GM23338 (cell line): ENCODE results near the gene TBC1D12. TPM values are rescaled to one million over a fixed set of nuclear protein-coding genes. Genes with fewer than 3 reads are reported as not detected.

Experiments
- ATAC-seq: fragments of 200-7000 bp; cut with Tn5 transposase; 3 replicates; pipeline ENCODE4 v1.9.1; 2020
- DNase-seq: peaks from one replicate; pipeline ENCODE4 v3.0.0-alpha.2; 2015; ENCODE audit warnings: low spot score
- H2AFZ ChIP-seq: fragments of 200-600 bp; sonication (generic); 2 replicates; pipeline ENCODE4 v1.8.0; 2016; ENCODE audit warnings: antibody characterized with exemption, mild to moderate bottlenecking, moderate library complexity
- H3F3A ChIP-seq: fragments of 200-600 bp; sonication (generic); replicated peaks from 2 replicates; pipeline ENCODE4 v1.8.0; 2017; ENCODE audit warnings: antibody characterized with exemption, mixed run types, low read depth
- H3K27ac ChIP-seq: fragments of 200-600 bp; sonication (generic); 2 replicates; pipeline ENCODE4 v1.6.1; 2016; ENCODE audit warnings: low read depth
- H3K27me3 ChIP-seq: fragments of 200-600 bp; sonication (generic); 2 replicates; pipeline ENCODE4 v1.8.0; 2016; ENCODE audit warnings: mild to moderate bottlenecking, mixed run types, moderate library complexity; ENCODE audit not compliant: insufficient read depth
- H3K36me3 ChIP-seq: fragments of 200-600 bp; sonication (generic); 2 replicates; pipeline ENCODE4 v1.8.0; 2016; ENCODE audit warnings: mild to moderate bottlenecking; ENCODE audit not compliant: insufficient read depth
- H3K4me1 ChIP-seq: fragments of 200-600 bp; sonication (generic); 2 replicates; pipeline ENCODE4 v1.8.0; 2016; ENCODE audit warnings: mild to moderate bottlenecking, moderate library complexity; ENCODE audit not compliant: insufficient read depth
- H3K4me2 ChIP-seq: fragments of 200-600 bp; sonication (generic); 2 replicates; pipeline ENCODE4 v1.7.1; 2017; ENCODE audit warnings: mixed run types
- H3K4me3 ChIP-seq: fragments of 200-600 bp; sonication (generic); 2 replicates; pipeline ENCODE4 v1.6.1; 2016; ENCODE audit warnings: mixed run types
- H3K79me2 ChIP-seq: fragments of 200-600 bp; sonication (generic); replicated peaks from 2 replicates; pipeline ENCODE4 v1.8.0; 2017; ENCODE audit warnings: mild to moderate bottlenecking; ENCODE audit not compliant: insufficient read depth
- H3K9me2 ChIP-seq: fragments of 200-600 bp; sonication (generic); 2 replicates; pipeline ENCODE4 v1.8.0; 2017; ENCODE audit not compliant: insufficient read depth
- H4K20me1 ChIP-seq: fragments of 200-600 bp; sonication (generic); replicated peaks from 2 replicates; pipeline ENCODE4 v1.8.0; 2017; ENCODE audit warnings: mild to moderate bottlenecking; ENCODE audit not compliant: insufficient read depth
- H3K27ac Mint-ChIP-seq: 2 replicates; pipeline ENCODE4 v1.8.0; 2020; ENCODE audit warnings: inconsistent platforms, mild to moderate bottlenecking, moderate library complexity, mixed read lengths
- H3K27me3 Mint-ChIP-seq: 3 replicates; pipeline ENCODE4 v1.8.0; 2022; ENCODE audit warnings: low read depth, mild to moderate bottlenecking, moderate library complexity, mixed read lengths, inconsistent platforms; ENCODE audit not compliant: insufficient read depth, poor library complexity
- H3K36me3 Mint-ChIP-seq: 3 replicates; pipeline ENCODE4 v1.8.0; 2021; ENCODE audit warnings: low read depth, mild to moderate bottlenecking, inconsistent platforms, moderate library complexity, mixed read lengths
- H3K4me1 Mint-ChIP-seq: 3 replicates; pipeline ENCODE4 v1.8.0; 2020; ENCODE audit warnings: mild to moderate bottlenecking, inconsistent platforms, mixed read lengths
- H3K4me3 Mint-ChIP-seq: 3 replicates; pipeline ENCODE4 v1.8.0; 2021; ENCODE audit warnings: moderate library complexity, mild to moderate bottlenecking, inconsistent platforms, mixed read lengths
- H3K9me3 Mint-ChIP-seq: 3 replicates; pipeline ENCODE4 v1.8.0; 2020; ENCODE audit warnings: moderate library complexity, mild to moderate bottlenecking, inconsistent platforms, mixed read lengths
- CREB1 ChIP-seq: fragments of 250-450 bp; sonication (Bioruptor Pico); IDR thresholded peaks from 2 replicates; pipeline ENCODE4 v1.5.0; 2020; ENCODE audit warnings: low read depth, mild to moderate bottlenecking, moderate library complexity
- CTCF ChIP-seq, 2 experiments: fragments of 200-600 bp in 1 of 2; sonication (generic) in 1 of 2; conservative IDR thresholded peaks; 2 replicates each; pipeline versions ENCODE4 v1.5.1 to v1.6.1; 2016 to 2017; ENCODE audit warnings: antibody characterized with exemption in 2 of 2, low read depth in 2 of 2, mild to moderate bottlenecking in 2 of 2, moderate library complexity in 1 of 2
- EZH2 ChIP-seq: fragments of 200-600 bp; sonication (generic); IDR thresholded peaks from one replicate; pipeline ENCODE4 v1.8.0; 2017; ENCODE audit warnings: antibody characterized with exemption, mild to moderate bottlenecking, low read depth; ENCODE audit not compliant: unreplicated experiment
- EZH2phosphoT487 ChIP-seq: fragments of 200-600 bp; sonication (generic); IDR thresholded peaks from one replicate; pipeline ENCODE4 v1.8.1; 2018; ENCODE audit warnings: antibody characterized with exemption; ENCODE audit not compliant: unreplicated experiment
- JUNB ChIP-seq: IDR thresholded peaks from one replicate; pipeline ENCODE4 v1.6.1; 2016; ENCODE audit warnings: antibody characterized with exemption; ENCODE audit not compliant: unreplicated experiment
- NANOG ChIP-seq: IDR thresholded peaks from 2 replicates; pipeline ENCODE4 v1.6.1; 2016; ENCODE audit warnings: antibody characterized with exemption, borderline replicate concordance
- POLR2AphosphoS5 ChIP-seq: IDR thresholded peaks from 2 replicates; pipeline ENCODE4 v1.6.1; 2016; ENCODE audit warnings: antibody characterized with exemption, low read depth
- STAT1 ChIP-seq: IDR thresholded peaks from one replicate; pipeline ENCODE4 v1.6.1; 2016; ENCODE audit warnings: antibody characterized with exemption; ENCODE audit not compliant: unreplicated experiment
- ZNF114 ChIP-seq: fragments of 250-450 bp; sonication (Bioruptor Pico); IDR thresholded peaks from 2 replicates; pipeline ENCODE4 v1.5.0; 2020; ENCODE audit warnings: mild to moderate bottlenecking, moderate library complexity
- ZNF331 ChIP-seq: fragments of 250-450 bp; sonication (Bioruptor Pico); IDR thresholded peaks from 2 replicates; pipeline ENCODE4 v1.5.0; 2020; ENCODE audit warnings: low read depth, mild to moderate bottlenecking, moderate library complexity
- polyA plus RNA-seq: library from polyadenylated mRNA; unstranded; fragments of >200 nt; fragmentation: Nextera tagmentation; extraction: Ambion mirVana; gene quantifications from 2 replicates; pipeline ENCODE4 v1.2.1, GENCODE V29; 2016
- total RNA-seq: library from RNA; depleted of rRNA; stranded (reverse); fragments of >200 nt; shearing (Covaris generic); gene quantifications from 2 replicates; pipeline ENCODE4 v1.2.3, GENCODE V29; 2014
- TF ChIP-seq, protein P1 (sequence below): fragments of 250-450 bp; sonication (Bioruptor Pico); IDR thresholded peaks from 2 replicates; pipeline ENCODE4 v1.5.0; 2020; ENCODE audit warnings: mild to moderate bottlenecking, moderate library complexity
- TF ChIP-seq, protein P2 (sequence below): IDR thresholded peaks from one replicate; pipeline ENCODE4 v1.6.1; 2018; ENCODE audit warnings: antibody characterized with exemption; ENCODE audit not compliant: unreplicated experiment
- TF ChIP-seq, protein P3 (sequence below): IDR thresholded peaks from 2 replicates; pipeline ENCODE4 v1.6.1; 2016; ENCODE audit warnings: antibody characterized with exemption

The TBC1D12 gene
- total and polyA plus RNA-seq, 2 experiments from 2014 or later, result 2.3 to 3.6 TPM

DNA sequence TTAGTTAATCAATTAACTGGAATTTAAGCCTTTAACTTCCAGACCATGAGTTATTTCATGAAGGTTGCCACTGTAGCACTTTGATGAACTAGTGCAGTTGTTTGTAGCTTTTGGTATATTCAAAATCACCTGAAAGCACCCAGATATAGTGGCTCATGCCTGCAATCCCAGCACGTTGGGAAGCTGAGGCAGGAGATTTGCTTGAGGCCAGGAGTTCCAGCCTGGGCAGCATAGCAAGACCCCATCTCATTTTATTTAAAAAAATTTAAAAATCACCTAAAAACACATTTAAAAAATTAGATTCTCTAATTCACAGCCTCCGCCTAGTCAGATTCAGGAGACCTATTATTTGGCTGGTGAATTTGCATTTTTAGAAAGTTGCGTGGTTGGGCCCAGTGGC lies 9.0 kb downstream of the TBC1D12 start (continued):
- TF ChIP-seq, protein P1, sequence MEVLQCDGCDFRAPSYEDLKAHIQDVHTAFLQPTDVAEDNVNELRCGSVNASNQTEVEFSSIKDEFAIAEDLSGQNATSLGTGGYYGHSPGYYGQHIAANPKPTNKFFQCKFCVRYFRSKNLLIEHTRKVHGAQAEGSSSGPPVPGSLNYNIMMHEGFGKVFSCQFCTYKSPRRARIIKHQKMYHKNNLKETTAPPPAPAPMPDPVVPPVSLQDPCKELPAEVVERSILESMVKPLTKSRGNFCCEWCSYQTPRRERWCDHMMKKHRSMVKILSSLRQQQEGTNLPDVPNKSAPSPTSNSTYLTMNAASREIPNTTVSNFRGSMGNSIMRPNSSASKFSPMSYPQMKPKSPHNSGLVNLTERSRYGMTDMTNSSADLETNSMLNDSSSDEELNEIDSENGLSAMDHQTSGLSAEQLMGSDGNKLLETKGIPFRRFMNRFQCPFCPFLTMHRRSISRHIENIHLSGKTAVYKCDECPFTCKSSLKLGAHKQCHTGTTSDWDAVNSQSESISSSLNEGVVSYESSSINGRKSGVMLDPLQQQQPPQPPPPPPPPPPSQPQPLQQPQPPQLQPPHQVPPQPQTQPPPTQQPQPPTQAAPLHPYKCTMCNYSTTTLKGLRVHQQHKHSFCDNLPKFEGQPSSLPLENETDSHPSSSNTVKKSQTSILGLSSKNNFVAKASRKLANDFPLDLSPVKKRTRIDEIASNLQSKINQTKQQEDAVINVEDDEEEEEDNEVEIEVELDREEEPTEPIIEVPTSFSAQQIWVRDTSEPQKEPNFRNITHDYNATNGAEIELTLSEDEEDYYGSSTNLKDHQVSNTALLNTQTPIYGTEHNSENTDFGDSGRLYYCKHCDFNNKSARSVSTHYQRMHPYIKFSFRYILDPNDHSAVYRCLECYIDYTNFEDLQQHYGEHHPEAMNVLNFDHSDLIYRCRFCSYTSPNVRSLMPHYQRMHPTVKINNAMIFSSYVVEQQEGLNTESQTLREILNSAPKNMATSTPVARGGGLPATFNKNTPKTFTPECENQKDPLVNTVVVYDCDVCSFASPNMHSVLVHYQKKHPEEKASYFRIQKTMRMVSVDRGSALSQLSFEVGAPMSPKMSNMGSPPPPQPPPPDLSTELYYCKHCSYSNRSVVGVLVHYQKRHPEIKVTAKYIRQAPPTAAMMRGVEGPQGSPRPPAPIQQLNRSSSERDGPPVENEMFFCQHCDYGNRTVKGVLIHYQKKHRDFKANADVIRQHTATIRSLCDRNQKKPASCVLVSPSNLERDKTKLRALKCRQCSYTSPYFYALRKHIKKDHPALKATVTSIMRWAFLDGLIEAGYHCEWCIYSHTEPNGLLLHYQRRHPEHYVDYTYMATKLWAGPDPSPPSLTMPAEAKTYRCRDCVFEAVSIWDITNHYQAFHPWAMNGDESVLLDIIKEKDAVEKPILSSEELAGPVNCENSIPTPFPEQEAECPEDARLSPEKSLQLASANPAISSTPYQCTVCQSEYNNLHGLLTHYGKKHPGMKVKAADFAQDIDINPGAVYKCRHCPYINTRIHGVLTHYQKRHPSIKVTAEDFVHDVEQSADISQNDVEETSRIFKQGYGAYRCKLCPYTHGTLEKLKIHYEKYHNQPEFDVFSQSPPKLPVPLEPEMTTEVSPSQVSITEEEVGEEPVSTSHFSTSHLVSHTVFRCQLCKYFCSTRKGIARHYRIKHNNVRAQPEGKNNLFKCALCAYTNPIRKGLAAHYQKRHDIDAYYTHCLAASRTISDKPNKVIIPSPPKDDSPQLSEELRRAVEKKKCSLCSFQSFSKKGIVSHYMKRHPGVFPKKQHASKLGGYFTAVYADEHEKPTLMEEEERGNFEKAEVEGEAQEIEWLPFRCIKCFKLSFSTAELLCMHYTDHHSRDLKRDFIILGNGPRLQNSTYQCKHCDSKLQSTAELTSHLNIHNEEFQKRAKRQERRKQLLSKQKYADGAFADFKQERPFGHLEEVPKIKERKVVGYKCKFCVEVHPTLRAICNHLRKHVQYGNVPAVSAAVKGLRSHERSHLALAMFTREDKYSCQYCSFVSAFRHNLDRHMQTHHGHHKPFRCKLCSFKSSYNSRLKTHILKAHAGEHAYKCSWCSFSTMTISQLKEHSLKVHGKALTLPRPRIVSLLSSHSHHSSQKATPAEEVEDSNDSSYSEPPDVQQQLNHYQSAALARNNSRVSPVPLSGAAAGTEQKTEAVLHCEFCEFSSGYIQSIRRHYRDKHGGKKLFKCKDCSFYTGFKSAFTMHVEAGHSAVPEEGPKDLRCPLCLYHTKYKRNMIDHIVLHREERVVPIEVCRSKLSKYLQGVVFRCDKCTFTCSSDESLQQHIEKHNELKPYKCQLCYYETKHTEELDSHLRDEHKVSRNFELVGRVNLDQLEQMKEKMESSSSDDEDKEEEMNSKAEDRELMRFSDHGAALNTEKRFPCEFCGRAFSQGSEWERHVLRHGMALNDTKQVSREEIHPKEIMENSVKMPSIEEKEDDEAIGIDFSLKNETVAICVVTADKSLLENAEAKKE (CRISPR knock-in tag), result no peak
- TF ChIP-seq CREB1 (CRISPR knock-in tag), result no peak
- TF ChIP-seq EZH2, result no peak
- no peak for TF ChIP-seq NANOG
- no peak for TF ChIP-seq EZH2phosphoT487

DNA sequence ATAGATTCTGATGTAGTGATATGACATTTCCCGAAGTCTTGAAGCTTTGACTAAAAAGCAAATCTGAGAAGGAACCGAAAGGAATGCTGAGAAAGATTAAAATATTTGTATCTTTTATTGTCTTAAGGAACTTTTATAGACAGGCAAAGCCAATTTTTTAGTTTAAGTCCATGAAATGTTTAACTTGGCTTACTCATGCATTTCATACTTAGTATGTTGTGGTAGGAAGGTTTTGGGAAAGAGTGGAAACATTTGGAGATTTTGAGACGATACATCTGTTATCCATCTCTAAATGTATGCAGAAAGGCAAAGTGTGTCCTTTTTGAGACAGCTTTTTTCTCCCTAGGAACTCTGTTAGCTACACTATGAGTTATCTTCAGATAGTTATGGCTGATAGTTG lies 10.1 kb downstream of the TBC1D12 start:
- Histone ChIP-seq H4K20me1 (no peaks in the 10 kb centered on the region), H2AFZ (no peak overlapping the region), H3K27ac (no peak overlapping the region), H3K4me2 (no peak overlapping the region), H3K36me3 (no peaks in the 10 kb centered on the region), H3K79me2 (no peaks in the 10 kb centered on the region), H3F3A (no peaks in the 10 kb centered on the region), H3K27me3 (no peaks in the 10 kb centered on the region), H3K9me2 (no peaks in the 10 kb centered on the region), H3K4me1 (no peaks in the 10 kb centered on the region), H3K4me3 (no peak overlapping the region)
- no peaks in the 10 kb centered on the region for H3K27me3 Mint-ChIP-seq
- no peak for ATAC-seq
- H3K4me1 Mint-ChIP-seq, result peaks cover 3% of the 10 kb centered on the region; the same call in 1 of the 3 replicates
- H3K9me3 Mint-ChIP-seq, result no peaks in the 10 kb centered on the region
- no peaks in the 10 kb centered on the region for H3K36me3 Mint-ChIP-seq
- H3K4me3 Mint-ChIP-seq, result no peak overlapping the region
- DNase-seq, result no peak
- no peak overlapping the region for H3K27ac Mint-ChIP-seq
- TF ChIP-seq, protein P2, sequence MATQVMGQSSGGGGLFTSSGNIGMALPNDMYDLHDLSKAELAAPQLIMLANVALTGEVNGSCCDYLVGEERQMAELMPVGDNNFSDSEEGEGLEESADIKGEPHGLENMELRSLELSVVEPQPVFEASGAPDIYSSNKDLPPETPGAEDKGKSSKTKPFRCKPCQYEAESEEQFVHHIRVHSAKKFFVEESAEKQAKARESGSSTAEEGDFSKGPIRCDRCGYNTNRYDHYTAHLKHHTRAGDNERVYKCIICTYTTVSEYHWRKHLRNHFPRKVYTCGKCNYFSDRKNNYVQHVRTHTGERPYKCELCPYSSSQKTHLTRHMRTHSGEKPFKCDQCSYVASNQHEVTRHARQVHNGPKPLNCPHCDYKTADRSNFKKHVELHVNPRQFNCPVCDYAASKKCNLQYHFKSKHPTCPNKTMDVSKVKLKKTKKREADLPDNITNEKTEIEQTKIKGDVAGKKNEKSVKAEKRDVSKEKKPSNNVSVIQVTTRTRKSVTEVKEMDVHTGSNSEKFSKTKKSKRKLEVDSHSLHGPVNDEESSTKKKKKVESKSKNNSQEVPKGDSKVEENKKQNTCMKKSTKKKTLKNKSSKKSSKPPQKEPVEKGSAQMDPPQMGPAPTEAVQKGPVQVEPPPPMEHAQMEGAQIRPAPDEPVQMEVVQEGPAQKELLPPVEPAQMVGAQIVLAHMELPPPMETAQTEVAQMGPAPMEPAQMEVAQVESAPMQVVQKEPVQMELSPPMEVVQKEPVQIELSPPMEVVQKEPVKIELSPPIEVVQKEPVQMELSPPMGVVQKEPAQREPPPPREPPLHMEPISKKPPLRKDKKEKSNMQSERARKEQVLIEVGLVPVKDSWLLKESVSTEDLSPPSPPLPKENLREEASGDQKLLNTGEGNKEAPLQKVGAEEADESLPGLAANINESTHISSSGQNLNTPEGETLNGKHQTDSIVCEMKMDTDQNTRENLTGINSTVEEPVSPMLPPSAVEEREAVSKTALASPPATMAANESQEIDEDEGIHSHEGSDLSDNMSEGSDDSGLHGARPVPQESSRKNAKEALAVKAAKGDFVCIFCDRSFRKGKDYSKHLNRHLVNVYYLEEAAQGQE, result no peak
- TF ChIP-seq ZNF331 (CRISPR knock-in tag) (no peak), JUNB (no peak), ZNF114 (CRISPR knock-in tag) (no peak), STAT1 (no peak), CTCF (conservative IDR thresholded peaks at IDR 0.05; ENCODE audit: low read depth in 2 of 2) (no peak), NANOG (no peak), POLR2AphosphoS5 (no peak), CREB1 (CRISPR knock-in tag) (no peak)
- TF ChIP-seq, protein P3, sequence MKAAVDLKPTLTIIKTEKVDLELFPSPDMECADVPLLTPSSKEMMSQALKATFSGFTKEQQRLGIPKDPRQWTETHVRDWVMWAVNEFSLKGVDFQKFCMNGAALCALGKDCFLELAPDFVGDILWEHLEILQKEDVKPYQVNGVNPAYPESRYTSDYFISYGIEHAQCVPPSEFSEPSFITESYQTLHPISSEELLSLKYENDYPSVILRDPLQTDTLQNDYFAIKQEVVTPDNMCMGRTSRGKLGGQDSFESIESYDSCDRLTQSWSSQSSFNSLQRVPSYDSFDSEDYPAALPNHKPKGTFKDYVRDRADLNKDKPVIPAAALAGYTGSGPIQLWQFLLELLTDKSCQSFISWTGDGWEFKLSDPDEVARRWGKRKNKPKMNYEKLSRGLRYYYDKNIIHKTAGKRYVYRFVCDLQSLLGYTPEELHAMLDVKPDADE, result no peak
